Thyroid gland (tissue), 4 donors: ENCODE measurements around the gene ZBTB8A. TPM values are rescaled to one million over a fixed set of nuclear protein-coding genes. Genes with fewer than 3 reads are reported as not detected.

ENCODE experiments used
- DNase-seq, 2 donors: peaks; one replicate each; pipeline ENCODE4 v3.0.0-alpha.2; 2019
- H3K27ac ChIP-seq, 3 donors: fragments of 200-600 bp; sonication (generic); 1 replicate in 2 of 3; 2 replicates in 1 of 3; pipeline ENCODE4 v1.5.1; 2016 to 2019; ENCODE audit warnings: mild to moderate bottlenecking in 1 of 3, moderate library complexity in 1 of 3
- H3K27me3 ChIP-seq: fragments of 200-600 bp; sonication (generic); one replicate; pipeline ENCODE4 v1.5.1; 2019
- H3K36me3 ChIP-seq, 2 donors: fragments of 200-600 bp; sonication (generic); one replicate each; pipeline ENCODE4 v1.5.1; 2016 to 2019
- H3K4me1 ChIP-seq, 2 donors: fragments of 200-600 bp; sonication (generic); one replicate each; pipeline ENCODE4 v1.5.1; 2017 to 2019
- H3K4me3 ChIP-seq, 3 donors: fragments of 200-600 bp; sonication (generic); replicated peaks in 1 of 3; 1 replicate in 2 of 3; 2 replicates in 1 of 3; pipeline ENCODE4 v1.5.1; 2016; ENCODE audit warnings: mild to moderate bottlenecking in 1 of 3
- H3K9me3 ChIP-seq: fragments of 200-600 bp; sonication (generic); one replicate; pipeline ENCODE4 v1.5.1; 2017
- CTCF ChIP-seq, 6 experiments: fragments of 200-600 bp in 3 of 6; fragments of 450-650 bp in 3 of 6; sonication (generic) in 3 of 6; IDR thresholded peaks; one replicate each; pipeline ENCODE4 v1.5.1; 2016 to 2019; ENCODE audit warnings: antibody characterized with exemption in 6 of 6, mild to moderate bottlenecking in 2 of 6, inconsistent platforms in 1 of 6, moderate library complexity in 1 of 6
- POLR2A ChIP-seq, 2 donors: fragments of 450-650 bp; IDR thresholded peaks; one replicate each; pipeline ENCODE4 v1.6.1; 2017; ENCODE audit warnings: antibody characterized with exemption in 2 of 2, mild to moderate bottlenecking in 2 of 2, moderate library complexity in 1 of 2
- WGBS, 2 donors: methylation state at CpG; one replicate each; pipeline ENCODE4 v1.1.5; 2017; 5-methylcytosine and 5-hydroxymethylcytosine counted together
- intact Hi-C: fragments of 100-400 bp; cut with DNase I; formaldehyde crosslinking; loops from one replicate; pipeline ENCODE4 v1.15.1; 2023
- total RNA-seq, 4 donors: library from RNA; depleted of rRNA; stranded (reverse); fragments of >200 nt; gene quantifications; one replicate each; pipeline ENCODE4 v1.2.3, GENCODE V29; 2016

ZBTB8A gene
- total RNA-seq, 4 donors from 2014 or later, result 10.6 to 20.6 (median 12.6) TPM

GRCh38 chr1:32618673-32619221, 79.5 kb downstream of the ZBTB8A start:
- TF ChIP-seq CTCF (IDR thresholded peaks at IDR 0.05), result no peak
- no peak for TF ChIP-seq POLR2A (IDR thresholded peaks at IDR 0.05)
- no peaks in the 10 kb centered on the region for H3K4me1 ChIP-seq
- H3K9me3 ChIP-seq, result no peaks in the 10 kb centered on the region
- 97% methylated on average over 5 of the region's 5 CpGs for WGBS, 2 donors
- intact Hi-C loops, result no loop called here
- H3K36me3 ChIP-seq, result no peaks in the 10 kb centered on the region
- no peaks in the 10 kb centered on the region for H3K27me3 ChIP-seq
- H3K27ac ChIP-seq, result no peak overlapping the region
- no peak for DNase-seq
- no peak overlapping the region for H3K4me3 ChIP-seq

GRCh38 chr1:32619701-32620485, 80.7 kb downstream of the ZBTB8A start:
- DNase-seq, result no peak
- no peaks in the 10 kb centered on the region for H3K4me1 ChIP-seq
- H3K9me3 ChIP-seq, result no peaks in the 10 kb centered on the region
- WGBS, 2 donors, result 79 to 82% methylated on average over 5 of the region's 5 CpGs
- TF ChIP-seq CTCF (IDR thresholded peaks at IDR 0.05) (no peak), POLR2A (IDR thresholded peaks at IDR 0.05) (no peak)
- H3K4me3 ChIP-seq, result no peak overlapping the region
- intact Hi-C loops, result no loop called here
- no peaks in the 10 kb centered on the region for H3K36me3 ChIP-seq
- no peak overlapping the region for H3K27ac ChIP-seq
- H3K27me3 ChIP-seq, result no peaks in the 10 kb centered on the region

- H3K4me1 ChIP-seq, result no peaks in the 10 kb centered on the region
- H3K4me3 ChIP-seq, result no peak overlapping the region
- TF ChIP-seq POLR2A (IDR thresholded peaks at IDR 0.05), result no peak
- TF ChIP-seq CTCF (IDR thresholded peaks at IDR 0.05), result no peak
- DNase-seq, result no peak
- H3K27me3 ChIP-seq, result no peaks in the 10 kb centered on the region
- no peaks in the 10 kb centered on the region for H3K9me3 ChIP-seq
- 94 to 99% methylated on average over 2 of the region's 2 CpGs for WGBS, 2 donors
- intact Hi-C loops, result no loop called here
- H3K36me3 ChIP-seq, result peaks cover 0 to 4% of the 10 kb centered on the region in 2 donors
- no peak overlapping the region for H3K27ac ChIP-seq
Observed at GRCh38 chr1:32622205-32622604, 83.0 kb downstream of the ZBTB8A start.

GRCh38 chr1:32622806-32623681, 83.8 kb downstream of the ZBTB8A start:
- WGBS, 2 donors, result 73 to 75% methylated on average over 3 of the region's 3 CpGs
- H3K36me3 ChIP-seq, result peaks cover 0 to 12% of the 10 kb centered on the region in 2 donors
- no peak for DNase-seq
- H3K27ac ChIP-seq, result no peak overlapping the region
- H3K9me3 ChIP-seq, result no peaks in the 10 kb centered on the region
- no peak overlapping the region for H3K4me3 ChIP-seq
- TF ChIP-seq CTCF (IDR thresholded peaks at IDR 0.05), result no peak
- no peak for TF ChIP-seq POLR2A (IDR thresholded peaks at IDR 0.05)
- H3K27me3 ChIP-seq, result no peaks in the 10 kb centered on the region
- intact Hi-C loops, result no loop called here
- no peaks in the 10 kb centered on the region for H3K4me1 ChIP-seq
